Effector memory CD8-positive, alpha-beta T cell (primary cell): Measurements from ENCODE around the gene PREX1.

Experiments
- ATAC-seq: fragments of 150-1000 bp; cut with Tn5 transposase; replicated peaks from 2 replicates; pipeline ENCODE4 v1.10.0; 2021; ENCODE audit warnings: mild to moderate bottlenecking, moderate library complexity
- DNase-seq, 3 experiments: peaks; one replicate each; pipeline ENCODE4 v3.0.0; 2021
- H3K27ac Mint-ChIP-seq, 2 donors: one replicate each; pipeline ENCODE4 v1.8.0; 2022; ENCODE audit warnings: mild to moderate bottlenecking in 2 of 2, mixed read lengths in 2 of 2, moderate library complexity in 2 of 2
- H3K27me3 Mint-ChIP-seq, 2 donors: one replicate each; pipeline ENCODE4 v1.8.0; 2022; ENCODE audit warnings: mixed read lengths in 2 of 2
- H3K36me3 Mint-ChIP-seq: one replicate; pipeline ENCODE4 v1.8.0; 2022; ENCODE audit warnings: mild to moderate bottlenecking, moderate library complexity, mixed read lengths; ENCODE audit not compliant: insufficient read depth
- H3K4me1 Mint-ChIP-seq, 2 donors: one replicate each; pipeline ENCODE4 v1.8.0; 2022; ENCODE audit warnings: low read depth in 2 of 2, mixed read lengths in 2 of 2
- H3K4me3 Mint-ChIP-seq, 2 donors: one replicate each; pipeline ENCODE4 v1.8.0; 2022; ENCODE audit warnings: mild to moderate bottlenecking in 2 of 2, mixed read lengths in 2 of 2, moderate library complexity in 2 of 2
- H3K9me3 Mint-ChIP-seq, 2 donors: one replicate each; pipeline ENCODE4 v1.8.0; 2022; ENCODE audit warnings: mixed read lengths in 2 of 2

Gene PREX1

GRCh38 chr20:48723308-48724264 lies 104.2 kb downstream of the PREX1 start:
- Mint-ChIP-seq H3K4me1 (peaks cover 81 to 92% of the 10 kb centered on the region in 2 donors), H3K27ac (peak overlapping the region; percentile 32 to 63), H3K4me3 (peak overlapping the region in 1 of 2 donors; percentile 74), H3K27me3 (no peaks in the 10 kb centered on the region), H3K36me3 (peaks cover 38% of the 10 kb centered on the region), H3K9me3 (no peaks in the 10 kb centered on the region)
- no peak for ATAC-seq
- DNase-seq = no peak

GRCh38 chr20:48722737-48723191 lies 105.0 kb downstream of the PREX1 start:
- Mint-ChIP-seq H3K36me3 (peaks cover 41% of the 10 kb centered on the region), H3K4me3 (peak overlapping the region; percentile 57 to 74), H3K27me3 (no peaks in the 10 kb centered on the region), H3K4me1 (peaks cover 82 to 90% of the 10 kb centered on the region in 2 donors), H3K9me3 (no peaks in the 10 kb centered on the region), H3K27ac (peak overlapping the region; percentile 63 to 93)
- ATAC-seq (peak; percentile 39), DNase-seq (peak in 2 of 3 experiments; percentile 25 to 27)

- Mint-ChIP-seq H3K27me3 (no peaks in the 10 kb centered on the region), H3K27ac (peak overlapping the region; percentile 63 to 93), H3K4me1 (peaks cover 82 to 91% of the 10 kb centered on the region in 2 donors), H3K9me3 (no peaks in the 10 kb centered on the region), H3K36me3 (peaks cover 38% of the 10 kb centered on the region), H3K4me3 (peak overlapping the region; percentile 57 to 74)
- DNase-seq (no peak), ATAC-seq (no peak)
These were observed 105.6 kb downstream of the PREX1 start for GRCh38 chr20:48722002-48722731.

GRCh38 chr20:48721324-48722001 lies 106.3 kb downstream of the PREX1 start:
- H3K9me3 Mint-ChIP-seq = no peaks in the 10 kb centered on the region
- no peaks in the 10 kb centered on the region for H3K27me3 Mint-ChIP-seq
- DNase-seq (no peak), ATAC-seq (no peak)
- peaks cover 32% of the 10 kb centered on the region for H3K36me3 Mint-ChIP-seq
- peak overlapping the region; percentile 74 to 90 for H3K4me3 Mint-ChIP-seq
- peak overlapping the region; percentile 63 to 93 for H3K27ac Mint-ChIP-seq
- peaks cover 84 to 94% of the 10 kb centered on the region in 2 donors for H3K4me1 Mint-ChIP-seq

GRCh38 chr20:48720256-48720985 lies 107.4 kb downstream of the PREX1 start:
- DNase-seq = no peak
- Mint-ChIP-seq H3K4me3 (peak overlapping the region; percentile 74 to 90), H3K27ac (peak overlapping the region; percentile 63 to 93), H3K36me3 (peaks cover 27% of the 10 kb centered on the region), H3K4me1 (peaks cover 88 to 95% of the 10 kb centered on the region in 2 donors), H3K27me3 (no peaks in the 10 kb centered on the region), H3K9me3 (no peaks in the 10 kb centered on the region)
- ATAC-seq = no peak

GRCh38 chr20:48719598-48720255 lies 108.1 kb downstream of the PREX1 start:
- DNase-seq (no peak), ATAC-seq (no peak)
- H3K9me3 Mint-ChIP-seq = no peaks in the 10 kb centered on the region
- peaks cover 26% of the 10 kb centered on the region for H3K36me3 Mint-ChIP-seq
- H3K27me3 Mint-ChIP-seq = no peaks in the 10 kb centered on the region
- peak overlapping the region; percentile 74 to 90 for H3K4me3 Mint-ChIP-seq
- H3K27ac Mint-ChIP-seq = peak overlapping the region; percentile 63 to 93
- peaks cover 90 to 95% of the 10 kb centered on the region in 2 donors for H3K4me1 Mint-ChIP-seq

- Mint-ChIP-seq H3K4me1 (peaks cover 93 to 94% of the 10 kb centered on the region in 2 donors), H3K4me3 (peak overlapping the region; percentile 74 to 90), H3K27me3 (no peaks in the 10 kb centered on the region), H3K36me3 (peaks cover 30% of the 10 kb centered on the region), H3K9me3 (no peaks in the 10 kb centered on the region), H3K27ac (peak overlapping the region; percentile 63 to 93)
- DNase-seq (peak; percentile 59 to 66 (median 65)), ATAC-seq (peak; percentile 78)
These were observed 108.8 kb downstream of the PREX1 start for GRCh38 chr20:48718786-48719578.

GRCh38 chr20:48717680-48718223 lies 110.0 kb downstream of the PREX1 start:
- Mint-ChIP-seq H3K27ac (peak overlapping the region; percentile 97 to 99), H3K4me1 (peaks cover 86 to 92% of the 10 kb centered on the region in 2 donors), H3K9me3 (no peaks in the 10 kb centered on the region), H3K36me3 (peaks cover 28% of the 10 kb centered on the region), H3K4me3 (peak overlapping the region; percentile 90 to 93), H3K27me3 (no peaks in the 10 kb centered on the region)
- ATAC-seq (no peak), DNase-seq (no peak)

- H3K36me3 Mint-ChIP-seq = peaks cover 28% of the 10 kb centered on the region
- peak overlapping the region; percentile 90 to 93 for H3K4me3 Mint-ChIP-seq
These were observed 110.6 kb downstream of the PREX1 start for GRCh38 chr20:48717095-48717672.

GRCh38 chr20:48716541-48716940 lies 111.3 kb downstream of the PREX1 start:
- DNase-seq (no peak), ATAC-seq (no peak)
- peaks cover 25% of the 10 kb centered on the region for H3K36me3 Mint-ChIP-seq
- H3K27ac Mint-ChIP-seq = peak overlapping the region; percentile 97 to 99
- H3K4me3 Mint-ChIP-seq = peak overlapping the region; percentile 90 to 93
- H3K4me1 Mint-ChIP-seq = peaks cover 82 to 91% of the 10 kb centered on the region in 2 donors
- no peaks in the 10 kb centered on the region for H3K27me3 Mint-ChIP-seq
- H3K9me3 Mint-ChIP-seq = no peaks in the 10 kb centered on the region

More at GRCh38 chr20:48717095-48717672, 110.6 kb downstream of the PREX1 start:
- ATAC-seq (peak; percentile 13), DNase-seq (no peak)
- peak overlapping the region; percentile 97 to 99 for H3K27ac Mint-ChIP-seq
- peaks cover 86 to 92% of the 10 kb centered on the region in 2 donors for H3K4me1 Mint-ChIP-seq
- no peaks in the 10 kb centered on the region for H3K27me3 Mint-ChIP-seq
- no peaks in the 10 kb centered on the region for H3K9me3 Mint-ChIP-seq

GRCh38 chr20:48716086-48716485 lies 111.7 kb downstream of the PREX1 start:
- H3K27ac Mint-ChIP-seq = peak overlapping the region; percentile 97 to 99
- H3K27me3 Mint-ChIP-seq = no peaks in the 10 kb centered on the region
- ATAC-seq (peak; percentile 61), DNase-seq (peak; percentile 50 to 55 (median 53))
- peaks cover 78 to 86% of the 10 kb centered on the region in 2 donors for H3K4me1 Mint-ChIP-seq
- peak overlapping the region; percentile 90 to 93 for H3K4me3 Mint-ChIP-seq
- peaks cover 21% of the 10 kb centered on the region for H3K36me3 Mint-ChIP-seq
- H3K9me3 Mint-ChIP-seq = no peaks in the 10 kb centered on the region
